Measurements from ENCODE around the gene PEX14. TPM values are rescaled to one million over a fixed set of nuclear protein-coding genes. Genes with fewer than 3 reads are reported as not detected.

Gene PEX14
- total RNA-seq, 4 donors from 2014 or later = 2.0 to 21.9 (median 5.3) TPM

DNA sequence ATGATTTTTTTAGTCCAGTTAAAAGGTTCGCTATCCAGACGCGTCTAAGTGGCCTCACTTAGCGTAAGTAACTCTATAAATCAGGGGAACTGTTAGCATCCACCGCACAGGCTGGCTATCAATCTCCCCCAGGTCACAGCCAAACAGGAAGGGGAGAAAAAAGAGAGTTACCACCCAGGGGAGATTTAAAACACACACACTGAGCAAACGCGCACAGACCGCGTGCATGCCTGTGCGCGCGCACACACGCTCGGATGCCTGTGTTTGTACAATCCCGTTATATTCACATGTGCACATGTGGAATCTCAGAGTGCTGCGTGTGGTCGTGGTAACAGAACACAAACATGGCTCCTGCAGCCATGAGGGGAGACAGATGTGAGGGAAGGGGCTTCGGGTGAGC lies 196.3 kb downstream of the PEX14 start:
- no peaks in the 10 kb centered on the region for H3K36me3 ChIP-seq
- peaks cover 0 to 12% of the 10 kb centered on the region in 2 donors for H3K4me1 ChIP-seq
- no peak for DNase-seq
- peak overlapping the region; percentile 41 to 66 for H3K27ac ChIP-seq
- H3K27me3 ChIP-seq = no peaks in the 10 kb centered on the region
- TF ChIP-seq, protein P1, sequence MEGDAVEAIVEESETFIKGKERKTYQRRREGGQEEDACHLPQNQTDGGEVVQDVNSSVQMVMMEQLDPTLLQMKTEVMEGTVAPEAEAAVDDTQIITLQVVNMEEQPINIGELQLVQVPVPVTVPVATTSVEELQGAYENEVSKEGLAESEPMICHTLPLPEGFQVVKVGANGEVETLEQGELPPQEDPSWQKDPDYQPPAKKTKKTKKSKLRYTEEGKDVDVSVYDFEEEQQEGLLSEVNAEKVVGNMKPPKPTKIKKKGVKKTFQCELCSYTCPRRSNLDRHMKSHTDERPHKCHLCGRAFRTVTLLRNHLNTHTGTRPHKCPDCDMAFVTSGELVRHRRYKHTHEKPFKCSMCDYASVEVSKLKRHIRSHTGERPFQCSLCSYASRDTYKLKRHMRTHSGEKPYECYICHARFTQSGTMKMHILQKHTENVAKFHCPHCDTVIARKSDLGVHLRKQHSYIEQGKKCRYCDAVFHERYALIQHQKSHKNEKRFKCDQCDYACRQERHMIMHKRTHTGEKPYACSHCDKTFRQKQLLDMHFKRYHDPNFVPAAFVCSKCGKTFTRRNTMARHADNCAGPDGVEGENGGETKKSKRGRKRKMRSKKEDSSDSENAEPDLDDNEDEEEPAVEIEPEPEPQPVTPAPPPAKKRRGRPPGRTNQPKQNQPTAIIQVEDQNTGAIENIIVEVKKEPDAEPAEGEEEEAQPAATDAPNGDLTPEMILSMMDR (IDR thresholded peaks at IDR 0.05) = no peak
- TF ChIP-seq POLR2A (IDR thresholded peaks at IDR 0.05) = no peak
- intact Hi-C loops (cut with DNase I; ENCODE audit: low total_unique reads) = no loop called here
- H3K4me3 ChIP-seq = no peak overlapping the region
- no peaks in the 10 kb centered on the region for H3K9me3 ChIP-seq

DNA sequence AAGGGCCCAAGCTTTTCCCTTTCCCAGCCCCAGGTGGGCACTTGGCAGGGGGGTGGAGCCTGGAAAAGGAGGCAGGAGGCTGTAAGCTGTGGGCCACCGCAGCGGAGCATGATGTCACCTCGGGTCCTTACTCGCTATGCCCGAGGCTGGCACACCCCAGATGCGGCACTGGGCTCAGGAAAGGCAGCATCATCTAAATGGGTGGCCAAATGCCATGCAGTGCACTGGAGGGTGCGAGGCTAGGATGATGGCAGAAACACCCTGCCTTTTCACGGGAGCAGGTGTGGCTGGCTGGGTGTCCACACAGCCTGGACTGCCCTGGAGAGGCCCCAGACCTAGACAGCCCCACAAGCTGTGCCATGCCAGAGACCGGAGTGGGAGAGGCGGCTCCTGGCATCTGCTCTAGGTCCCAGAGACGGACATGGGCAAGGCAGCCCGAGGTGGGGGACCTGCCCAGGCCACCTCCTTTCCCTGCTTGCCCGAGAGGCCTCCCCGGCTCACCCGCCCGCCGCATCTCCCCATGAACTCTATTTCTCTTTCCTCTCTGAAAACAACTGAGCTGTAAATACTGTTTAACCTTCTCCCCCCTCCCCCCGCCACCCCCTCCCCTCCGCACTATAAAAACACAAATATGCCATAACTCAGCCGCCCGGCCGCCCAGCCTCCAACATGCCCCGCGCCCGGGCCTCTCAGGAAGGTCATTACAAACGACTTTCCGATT lies 197.0 kb downstream of the PEX14 start:
- no peaks in the 10 kb centered on the region for H3K9me3 ChIP-seq
- H3K4me3 ChIP-seq = no peak overlapping the region
- TF ChIP-seq POLR2A (IDR thresholded peaks at IDR 0.05) = no peak
- TF ChIP-seq, protein P1 (IDR thresholded peaks at IDR 0.05) = no peak
- no peaks in the 10 kb centered on the region for H3K36me3 ChIP-seq
- peak overlapping the region; percentile 41 to 66 for H3K27ac ChIP-seq
- no peaks in the 10 kb centered on the region for H3K27me3 ChIP-seq
- intact Hi-C loops (cut with DNase I; ENCODE audit: low total_unique reads) = no loop called here
- peaks cover 0 to 12% of the 10 kb centered on the region in 2 donors for H3K4me1 ChIP-seq
- no peak for DNase-seq

DNA sequence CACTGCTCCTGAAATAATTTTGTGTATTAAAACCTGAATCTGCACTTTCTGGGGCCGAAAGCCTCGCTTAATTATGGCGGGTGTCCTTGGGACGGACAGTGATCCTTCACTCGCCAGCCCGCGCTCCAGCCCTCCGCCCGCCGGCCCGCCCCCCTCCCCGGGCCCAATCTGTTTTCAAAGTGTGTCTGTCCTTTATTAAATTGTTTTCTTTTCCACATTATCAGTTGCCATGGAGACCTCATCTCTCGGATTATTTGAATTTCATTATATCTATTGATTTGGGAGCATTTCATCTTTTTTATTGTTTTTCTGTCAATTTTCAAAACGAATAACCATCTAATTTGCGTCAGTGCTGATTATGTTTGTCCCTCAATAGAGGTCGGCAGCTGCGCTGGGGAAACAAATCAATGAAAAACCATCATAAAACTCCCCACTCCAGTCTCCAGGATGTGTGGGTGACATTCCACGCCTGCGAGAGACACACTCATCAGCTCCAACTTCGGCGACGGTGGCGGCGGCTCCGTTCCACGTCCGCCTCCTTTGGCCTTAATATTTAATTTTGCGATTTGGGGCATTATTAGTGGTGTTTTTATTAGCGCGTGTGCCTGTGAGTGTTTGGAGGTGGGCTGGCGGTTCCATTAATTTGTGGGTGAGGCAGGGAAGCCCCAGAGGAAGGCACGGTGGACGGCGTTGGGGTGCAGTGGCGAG lies 197.7 kb downstream of the PEX14 start:
- peak overlapping the region; percentile 41 to 66 for H3K27ac ChIP-seq
- H3K9me3 ChIP-seq = no peaks in the 10 kb centered on the region
- H3K36me3 ChIP-seq = no peaks in the 10 kb centered on the region
- no peak for TF ChIP-seq POLR2A (IDR thresholded peaks at IDR 0.05)
- TF ChIP-seq, protein P1 (IDR thresholded peaks at IDR 0.05) = no peak
- peaks cover 0 to 12% of the 10 kb centered on the region in 2 donors for H3K4me1 ChIP-seq
- DNase-seq = no peak
- intact Hi-C loops (cut with DNase I; ENCODE audit: low total_unique reads) = no loop called here
- no peaks in the 10 kb centered on the region for H3K27me3 ChIP-seq
- no peak overlapping the region for H3K4me3 ChIP-seq

DNA sequence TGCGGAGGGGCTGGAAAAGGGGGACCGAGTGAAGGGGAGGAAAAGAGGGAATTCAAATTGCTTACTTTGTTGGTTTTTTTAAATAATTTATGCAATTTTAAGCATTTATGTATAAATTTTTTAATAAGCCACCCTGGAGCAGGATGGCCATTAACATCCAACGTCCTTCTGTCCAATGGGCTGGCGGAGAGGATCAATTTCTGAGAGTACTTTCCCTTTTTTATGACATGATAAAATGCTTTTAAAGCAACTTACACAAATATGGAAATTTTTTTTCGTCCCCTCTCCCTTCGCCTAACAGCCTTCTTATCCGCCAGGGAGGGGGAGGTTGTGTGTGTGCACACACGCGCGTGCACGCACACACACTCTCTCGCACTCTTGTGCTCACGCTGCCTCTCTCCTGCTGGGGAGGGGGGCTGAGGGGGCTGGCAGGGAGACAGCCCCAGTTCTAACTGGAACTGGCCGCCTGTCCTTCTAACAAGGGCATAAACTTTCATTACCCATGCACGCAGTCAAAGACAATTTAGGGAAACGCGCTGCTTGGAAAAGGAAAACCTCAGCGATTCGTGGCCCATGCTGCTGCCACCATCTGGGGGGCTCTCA lies 198.5 kb downstream of the PEX14 start:
- Histone ChIP-seq H3K36me3 (no peaks in the 10 kb centered on the region), H3K4me3 (no peak overlapping the region), H3K27ac (peak overlapping the region; percentile 7 to 59), H3K4me1 (peaks cover 0 to 12% of the 10 kb centered on the region in 2 donors), H3K9me3 (no peaks in the 10 kb centered on the region), H3K27me3 (no peaks in the 10 kb centered on the region)
- intact Hi-C loops (cut with DNase I; ENCODE audit: low total_unique reads) = no loop called here
- TF ChIP-seq POLR2A (IDR thresholded peaks at IDR 0.05) = no peak
- TF ChIP-seq, protein P1 (IDR thresholded peaks at IDR 0.05) = no peak
- no peak for DNase-seq

DNA sequence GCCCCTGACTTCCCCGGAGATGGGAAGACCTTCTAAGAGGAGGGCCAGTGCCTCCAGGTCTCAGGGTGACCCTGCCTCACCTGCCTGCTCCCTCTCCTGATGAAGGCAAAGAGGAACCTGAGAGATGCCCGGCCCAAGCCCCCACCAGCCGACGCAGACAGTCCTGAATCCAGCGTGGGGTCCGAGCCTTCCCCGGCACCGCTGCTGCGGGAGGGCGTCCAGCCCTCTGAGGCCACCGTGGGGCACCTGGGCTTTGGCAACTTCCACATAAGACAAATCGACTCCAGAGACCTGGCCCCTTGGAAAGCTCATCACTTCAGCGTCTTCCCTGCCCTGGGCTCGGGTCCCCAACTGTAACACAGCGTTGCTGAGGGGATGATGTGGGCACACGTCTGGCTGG lies 199.5 kb downstream of the PEX14 start:
- Histone ChIP-seq H3K4me3 (no peak overlapping the region), H3K36me3 (no peaks in the 10 kb centered on the region), H3K9me3 (no peaks in the 10 kb centered on the region), H3K27me3 (no peaks in the 10 kb centered on the region), H3K4me1 (peaks cover 0 to 12% of the 10 kb centered on the region in 2 donors), H3K27ac (peak overlapping the region in 1 of 2 donors; percentile 59)
- no peak for DNase-seq
- intact Hi-C loops (cut with DNase I; ENCODE audit: low total_unique reads) = no loop called here
- TF ChIP-seq, protein P1 (IDR thresholded peaks at IDR 0.05) = no peak
- TF ChIP-seq POLR2A (IDR thresholded peaks at IDR 0.05) = no peak

Data from uterus (tissue), 4 donors.